ENCODE measurements around the gene CCDC187.

The CCDC187 gene

GRCh38 chr9:136311051-136312008 is 7.4 kb upstream of the CCDC187 start:
- no peak for DNase-seq

GRCh38 chr9:136310273-136311030 is 6.6 kb upstream of the CCDC187 start:
- no peak for DNase-seq

- DNase-seq: no peak
These were observed 5.9 kb upstream of the CCDC187 start for GRCh38 chr9:136309806-136310220.

- DNase-seq: no peak
These were observed 5.4 kb upstream of the CCDC187 start for GRCh38 chr9:136309101-136309801.

GRCh38 chr9:136308702-136309053 is 4.8 kb upstream of the CCDC187 start:
- DNase-seq: no peak

GRCh38 chr9:136308006-136308701 is 4.3 kb upstream of the CCDC187 start:
- DNase-seq: no peak

- no peak for DNase-seq
These were observed 3.4 kb upstream of the CCDC187 start for GRCh38 chr9:136307215-136307750.

GRCh38 chr9:136306211-136307208 is 2.6 kb upstream of the CCDC187 start:
- peak; percentile 35 for DNase-seq

- no peak for DNase-seq
These were observed 1.9 kb upstream of the CCDC187 start for GRCh38 chr9:136305804-136306203.

GRCh38 chr9:136304981-136305380 is 1.1 kb upstream of the CCDC187 start:
- DNase-seq: no peak

GRCh38 chr9:136304456-136304855 is 562 bp upstream of the CCDC187 start:
- DNase-seq: no peak

- DNase-seq: no peak
These were observed 649 bp downstream of the CCDC187 start for GRCh38 chr9:136303066-136303824.

- no peak for DNase-seq
These were observed 1.4 kb downstream of the CCDC187 start for GRCh38 chr9:136302527-136302926.

GRCh38 chr9:136300866-136301265 is 3.0 kb downstream of the CCDC187 start:
- no peak for DNase-seq

GRCh38 chr9:136300016-136300545 is 3.8 kb downstream of the CCDC187 start:
- no peak for DNase-seq

GRCh38 chr9:136299541-136299940 is 4.4 kb downstream of the CCDC187 start:
- DNase-seq: no peak

- DNase-seq: no peak
These were observed 4.8 kb downstream of the CCDC187 start for GRCh38 chr9:136299116-136299515.

GRCh38 chr9:136297766-136298735 is 5.8 kb downstream of the CCDC187 start:
- no peak for DNase-seq
